Inferior parietal cortex (tissue), 1 donor: ENCODE results near the gene RMRP.
"Not testable (repeated sequence)": the region's sequence is repeated elsewhere in the genome, so short reads cannot be mapped to it uniquely, and the experiment has no call there.

Source experiments
- DNase-seq: peaks from one replicate; pipeline ENCODE4 v3.0.0-alpha.2; 2016; ENCODE audit errors: extremely low spot score

RMRP gene

DNA sequence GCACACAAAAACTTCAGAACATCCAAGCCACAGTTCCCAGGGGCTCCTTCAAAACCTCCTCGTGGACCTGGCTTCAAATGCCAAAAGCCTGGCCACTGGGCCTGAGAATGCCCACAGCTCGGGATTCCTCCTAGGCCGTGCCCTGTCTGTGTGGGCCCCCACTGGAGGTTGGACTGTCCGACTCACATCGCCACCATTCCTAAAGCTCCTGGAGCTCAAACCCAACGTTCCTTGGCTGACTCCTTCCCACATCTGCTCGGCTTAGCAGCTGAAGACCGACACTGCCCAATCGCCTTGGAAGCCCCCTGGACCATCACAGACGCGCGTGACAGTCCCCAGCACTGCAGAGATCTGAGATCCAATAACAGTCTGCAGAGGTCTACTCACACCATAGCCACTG is 14.8 kb downstream of the RMRP start:
- no peak for DNase-seq

DNA sequence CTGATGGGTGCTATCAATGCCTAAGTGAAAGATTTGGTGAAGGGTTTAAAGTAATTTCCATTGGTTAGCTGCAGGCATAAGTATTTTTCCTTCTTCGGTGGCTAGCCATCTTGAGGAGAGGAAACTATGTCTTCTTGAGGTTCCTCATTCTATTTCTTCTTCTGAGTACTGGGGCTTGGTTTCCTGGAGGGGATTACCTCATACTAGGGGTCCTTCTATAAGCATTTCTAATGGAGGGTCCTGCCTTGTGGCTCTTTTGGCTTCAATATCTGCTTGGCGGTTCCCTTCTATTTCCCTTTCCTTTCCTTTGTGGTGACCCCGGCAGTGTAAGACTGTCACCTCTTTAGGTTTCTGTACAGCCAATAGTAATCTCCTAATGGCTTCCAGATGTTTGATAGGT is 16.3 kb downstream of the RMRP start:
- DNase-seq: not testable (repeated sequence)

DNA sequence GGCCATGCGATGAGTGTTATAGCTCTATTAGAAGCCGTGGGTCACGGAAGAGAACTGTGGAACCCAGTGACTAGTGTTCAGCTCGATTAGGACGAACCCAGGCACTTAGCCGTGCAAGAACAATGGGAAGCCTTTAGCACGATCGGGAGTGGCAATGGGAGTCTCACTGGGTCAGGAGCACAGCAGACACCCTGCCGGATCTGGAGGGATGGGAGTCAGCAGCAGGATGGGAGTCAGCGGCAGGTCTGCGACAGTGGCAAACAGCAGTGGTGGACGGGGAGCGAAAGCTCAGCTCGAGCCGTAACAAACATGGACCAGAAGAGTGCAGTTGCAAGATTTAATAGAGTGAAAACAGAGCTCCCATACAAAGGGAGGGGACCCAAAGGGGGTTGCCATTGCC is 17.4 kb downstream of the RMRP start:
- DNase-seq: not testable (repeated sequence)

DNA sequence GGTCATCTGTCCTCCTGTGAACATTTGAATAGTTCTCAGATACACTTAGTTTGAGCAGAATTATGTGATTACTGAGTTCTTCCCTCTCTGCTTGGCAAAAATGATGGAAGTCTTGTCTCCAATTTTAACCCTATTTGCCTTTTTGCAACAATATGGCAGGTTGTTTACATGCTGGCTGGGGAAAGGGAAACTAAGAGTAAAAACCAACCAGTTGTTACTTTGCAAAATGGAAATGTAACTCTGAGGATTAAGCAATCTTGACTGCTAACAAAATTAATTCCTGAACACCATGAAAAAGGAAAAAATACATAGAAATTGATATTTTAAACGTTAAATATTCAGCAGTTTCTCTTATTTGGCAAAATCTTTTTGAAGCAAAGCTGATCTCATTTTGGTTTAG is 18.2 kb downstream of the RMRP start:
- no peak for DNase-seq

DNA sequence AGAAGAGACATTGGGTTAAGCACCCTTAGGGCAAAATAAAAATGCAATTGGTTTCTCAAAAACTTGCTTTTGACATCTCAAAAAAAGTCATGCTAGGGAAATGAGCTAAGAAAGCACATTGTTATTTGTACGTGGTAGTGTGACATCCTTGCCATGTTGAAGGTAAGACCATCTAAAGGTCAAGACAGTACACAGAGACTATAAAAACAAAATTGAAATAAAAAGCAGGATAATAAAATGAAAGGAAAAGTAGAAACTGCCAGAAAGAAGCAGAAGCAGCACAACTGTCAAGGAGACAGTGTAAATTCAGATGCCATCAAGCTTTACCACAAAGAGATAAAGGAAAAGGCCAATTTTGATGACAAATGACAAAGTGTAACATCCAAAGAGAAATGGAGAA is 18.6 kb downstream of the RMRP start:
- not testable (repeated sequence) for DNase-seq

DNA sequence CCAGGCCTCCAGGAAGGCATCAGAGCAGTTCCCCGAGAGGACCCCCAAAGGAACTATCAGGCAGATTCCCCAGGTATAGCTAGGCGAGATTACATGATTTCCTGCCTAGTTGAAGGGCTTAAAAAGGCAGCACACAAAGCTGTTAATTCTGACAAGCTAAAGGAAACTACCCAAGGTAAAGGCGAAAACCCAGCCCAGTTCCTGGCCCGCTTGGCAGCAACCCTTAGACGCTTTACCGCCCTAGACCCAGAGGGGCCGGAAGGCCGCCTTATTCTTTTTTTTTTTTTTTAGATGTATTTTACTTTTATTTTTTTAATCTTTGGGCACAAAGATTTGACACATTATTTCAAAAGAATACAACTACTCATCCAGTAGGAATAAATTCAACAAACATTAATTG is 19.1 kb downstream of the RMRP start:
- DNase-seq: not testable (repeated sequence)

DNA sequence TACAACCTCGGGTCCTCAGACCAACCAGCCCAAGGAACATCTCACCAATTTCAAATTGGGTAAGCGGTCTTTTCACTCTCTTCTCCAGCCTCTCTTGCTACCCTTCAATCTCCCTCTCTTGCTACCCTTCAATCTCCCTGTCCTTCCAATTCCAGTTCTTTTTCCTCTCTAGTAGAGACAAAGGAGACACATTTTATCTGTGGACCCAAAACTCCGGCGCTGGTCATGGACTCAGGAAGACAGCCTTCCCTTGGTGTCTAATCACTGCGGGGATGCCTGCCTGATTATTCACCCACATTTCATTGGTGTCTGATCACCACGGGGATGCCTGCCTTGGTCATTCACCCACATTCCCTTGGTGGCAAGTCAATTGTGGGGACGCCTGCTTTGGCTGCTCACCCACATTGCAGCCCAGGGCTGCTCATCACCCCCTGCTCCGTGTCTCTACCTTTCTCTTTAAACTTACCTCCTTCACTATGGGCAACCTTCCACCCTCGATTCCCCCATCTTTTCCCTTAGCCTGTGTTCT is 20.3 kb downstream of the RMRP start:
- not testable (repeated sequence) for DNase-seq

DNA sequence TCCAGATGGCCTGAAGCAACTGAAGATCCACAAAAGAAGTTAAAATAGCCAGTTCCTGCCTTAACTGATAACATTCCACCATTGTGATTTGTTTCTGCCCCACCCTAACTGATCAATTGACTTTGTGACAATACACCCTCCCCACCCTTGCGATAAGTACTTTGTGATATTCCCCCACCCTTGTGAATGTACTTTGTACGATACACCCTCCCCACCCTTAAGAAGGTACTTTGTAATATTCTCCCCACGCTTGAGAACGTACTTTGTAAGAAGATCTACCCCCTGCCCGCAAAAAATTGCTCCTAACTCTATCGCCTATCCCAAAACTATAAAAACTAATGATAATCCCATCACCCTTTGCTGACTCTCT is 21.0 kb downstream of the RMRP start:
- not testable (repeated sequence) for DNase-seq

GRCh38 chr9:35636135-35636876 is 21.5 kb downstream of the RMRP start:
- DNase-seq: no peak

DNA sequence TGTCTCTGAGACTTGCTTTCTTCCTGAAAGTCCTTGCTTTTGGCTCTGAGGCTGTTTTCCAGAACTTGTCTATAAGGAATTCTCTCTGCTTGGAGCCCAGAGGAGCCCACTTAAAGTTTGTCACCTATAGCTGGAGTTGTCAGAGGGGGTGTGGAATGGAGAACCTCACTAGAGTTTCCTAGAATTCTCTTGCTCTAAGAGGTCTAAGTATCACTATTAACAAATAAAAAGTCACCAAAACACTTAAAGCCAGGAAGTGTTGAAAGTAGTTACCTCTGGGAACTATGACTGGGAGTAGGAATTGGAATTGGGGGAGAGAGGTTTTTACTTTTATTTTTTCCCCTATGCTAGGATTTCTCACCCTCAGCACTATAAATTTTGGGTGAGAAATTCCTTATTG is 22.1 kb downstream of the RMRP start:
- DNase-seq: no peak

- DNase-seq: no peak
Observed at GRCh38 chr9:35629597-35629996, 28.2 kb downstream of the RMRP start.

- no peak for DNase-seq
Observed at GRCh38 chr9:35628389-35628991, 29.3 kb downstream of the RMRP start.

DNA sequence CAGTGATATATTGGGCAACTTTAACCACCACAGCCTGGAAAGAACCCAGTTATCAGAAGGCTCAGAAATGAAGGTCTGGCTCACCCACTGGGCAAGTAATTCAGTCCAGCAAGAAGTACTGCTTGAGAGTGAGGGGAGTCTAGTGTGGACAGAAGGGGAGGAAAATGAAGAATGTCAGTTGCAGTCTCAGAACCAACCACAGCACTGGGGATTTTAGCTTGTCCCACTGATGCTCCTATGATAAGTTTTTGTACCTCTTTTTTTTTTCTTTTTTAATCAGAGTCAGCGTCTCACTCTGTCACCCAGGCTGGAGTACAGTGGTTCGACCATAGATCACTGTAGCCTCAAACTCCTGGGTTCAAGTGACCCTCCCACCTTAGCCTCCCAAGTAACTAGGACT is 30.2 kb downstream of the RMRP start:
- DNase-seq: no peak

DNA sequence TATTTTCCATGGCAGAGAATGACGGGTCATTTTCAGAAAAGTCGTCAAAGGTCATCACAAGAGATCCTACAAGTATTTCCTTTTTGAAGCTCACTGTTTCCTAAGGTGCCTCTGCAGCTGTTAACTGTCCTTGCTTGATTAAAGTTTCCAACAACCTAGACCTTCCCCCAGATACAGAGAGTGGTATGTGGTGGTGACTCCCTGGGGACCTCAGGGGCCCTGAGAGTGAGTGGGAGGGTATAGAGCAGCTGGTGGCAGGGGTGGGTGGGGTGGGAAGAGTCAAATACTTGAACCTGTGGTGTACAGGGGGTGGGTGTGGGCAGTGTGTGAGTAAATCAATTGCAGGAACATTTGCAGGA is 38.0 kb downstream of the RMRP start:
- DNase-seq: no peak

DNA sequence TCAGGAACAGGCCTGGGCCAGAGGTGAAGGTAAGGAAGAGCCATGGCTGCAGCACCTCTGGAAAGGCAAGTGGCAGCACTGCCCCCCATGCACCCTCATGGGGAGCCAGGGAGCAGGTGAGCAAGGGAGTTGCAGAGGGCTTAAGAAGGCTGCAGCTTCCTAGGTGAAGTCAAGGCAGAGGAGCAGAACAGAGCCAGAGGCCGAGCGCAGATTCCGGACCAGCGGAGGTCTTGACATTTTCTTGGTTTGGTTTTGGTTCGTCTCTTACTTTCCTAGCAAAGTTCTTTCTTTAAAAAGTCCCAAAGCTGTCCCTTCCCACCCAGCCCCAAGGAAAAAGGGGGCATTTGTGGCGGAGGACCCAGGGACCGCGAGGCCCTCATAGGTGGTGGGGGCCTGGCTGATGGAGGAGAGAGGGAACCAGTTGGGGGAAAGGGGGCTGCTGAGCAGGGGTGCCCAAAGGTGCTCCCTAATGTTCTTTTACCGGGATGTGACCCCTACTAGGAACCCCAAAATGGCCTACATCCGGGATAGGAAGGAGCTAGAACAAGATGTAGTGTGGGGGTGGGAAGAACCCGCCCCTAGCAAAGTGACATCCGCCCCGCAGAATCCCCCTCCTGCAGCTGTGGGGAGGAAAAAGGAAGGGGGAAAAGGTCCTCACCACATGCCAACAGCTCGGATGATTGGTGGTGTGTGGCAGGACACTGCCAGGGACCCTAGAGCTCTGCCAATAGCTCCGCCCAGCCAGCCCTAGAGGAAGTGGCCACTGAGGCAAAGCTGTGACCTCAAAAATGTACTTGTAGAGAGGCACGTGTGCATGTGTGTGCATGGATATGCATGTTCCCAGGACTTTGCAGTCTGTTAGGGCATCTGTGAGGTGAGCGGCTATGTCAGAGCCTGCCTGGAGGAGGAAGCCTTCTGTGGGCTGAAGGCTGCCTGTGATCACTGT is 38.7 kb downstream of the RMRP start:
- no peak for DNase-seq

DNA sequence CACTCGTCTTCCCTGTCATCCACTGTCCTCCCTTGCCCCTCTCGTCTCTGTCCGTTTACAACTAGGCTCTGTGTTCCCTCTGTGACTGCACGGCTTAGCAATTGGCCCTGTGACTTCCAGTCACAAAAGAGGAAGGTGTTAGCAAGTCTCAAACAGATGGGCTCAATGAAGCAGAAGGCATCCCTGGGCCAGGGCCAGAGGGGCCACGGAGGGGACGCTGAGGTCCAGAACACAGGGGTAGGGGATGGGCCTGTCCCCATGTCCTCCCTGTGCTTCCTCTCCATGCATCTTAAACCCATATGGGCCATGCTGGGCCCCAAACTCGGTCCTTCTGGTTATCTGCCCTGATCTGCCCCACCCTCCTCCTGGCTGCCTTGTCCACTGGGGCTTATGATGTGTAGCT is 39.5 kb downstream of the RMRP start, which contains the start of gene CD72:
Gene CD72 (minus strand): TSS at position 89 of the 403 bp plus-strand sequence. CDS start 110 bp downstream, outside the sequence.
- DNase-seq: no peak

- DNase-seq: no peak
Observed at GRCh38 chr9:35617548-35617947, 40.3 kb downstream of the RMRP start.

GRCh38 chr9:35616681-35617459 is 40.9 kb downstream of the RMRP start:
- no peak for DNase-seq

DNA sequence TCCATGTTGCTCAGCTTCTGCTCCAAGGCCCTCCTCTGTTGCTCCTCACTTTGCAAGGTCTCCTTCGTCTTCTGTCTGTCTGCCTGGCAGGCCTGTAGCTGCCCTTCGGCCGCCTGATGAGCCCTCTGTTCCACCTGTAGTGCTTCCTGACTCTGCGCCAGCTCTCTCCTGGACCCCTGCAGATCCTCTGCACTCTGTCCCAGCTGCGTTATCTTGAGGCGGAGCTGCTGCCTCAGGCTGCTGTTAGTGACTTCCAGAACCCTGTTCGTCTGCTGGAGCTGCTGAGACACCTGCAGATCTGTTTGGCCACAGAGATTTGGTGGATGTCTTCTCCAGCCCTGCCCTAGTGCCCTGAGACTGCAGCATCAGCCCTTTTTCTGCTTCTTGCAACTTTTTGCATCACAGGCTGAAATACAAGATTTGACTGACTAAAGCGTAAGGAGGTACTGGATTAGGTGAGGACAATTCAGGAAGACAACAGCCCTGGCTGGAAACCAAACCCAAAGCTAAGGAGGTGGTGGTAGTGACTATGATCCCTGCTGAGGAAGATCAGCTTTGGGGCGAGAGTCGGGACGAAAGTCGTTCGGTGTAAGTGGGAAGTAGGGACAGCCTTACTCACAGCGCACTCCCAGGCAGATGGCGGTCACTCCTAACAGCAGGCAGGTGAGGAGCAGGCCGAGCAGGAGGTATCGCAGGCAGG is 41.7 kb downstream of the RMRP start:
- no peak for DNase-seq

DNA sequence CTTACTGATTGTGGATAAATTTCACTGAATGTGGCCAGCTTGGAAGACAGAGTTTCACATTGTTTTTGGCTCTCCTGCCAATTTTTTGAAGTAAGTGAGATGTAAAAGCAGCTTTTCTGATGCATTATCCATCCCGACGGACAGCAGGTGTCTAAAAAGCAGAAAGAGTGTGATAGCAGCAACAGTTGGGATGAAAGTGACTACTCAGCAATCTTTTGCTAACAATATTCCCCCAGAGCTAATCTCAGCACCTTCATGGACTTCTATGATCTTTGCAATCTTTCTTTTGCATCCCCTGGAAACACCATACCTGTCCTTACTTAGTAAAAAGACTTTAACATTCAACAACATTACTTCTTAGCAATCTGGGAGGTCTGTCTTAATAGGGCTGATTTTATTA is 45.0 kb downstream of the RMRP start:
- DNase-seq: no peak

DNA sequence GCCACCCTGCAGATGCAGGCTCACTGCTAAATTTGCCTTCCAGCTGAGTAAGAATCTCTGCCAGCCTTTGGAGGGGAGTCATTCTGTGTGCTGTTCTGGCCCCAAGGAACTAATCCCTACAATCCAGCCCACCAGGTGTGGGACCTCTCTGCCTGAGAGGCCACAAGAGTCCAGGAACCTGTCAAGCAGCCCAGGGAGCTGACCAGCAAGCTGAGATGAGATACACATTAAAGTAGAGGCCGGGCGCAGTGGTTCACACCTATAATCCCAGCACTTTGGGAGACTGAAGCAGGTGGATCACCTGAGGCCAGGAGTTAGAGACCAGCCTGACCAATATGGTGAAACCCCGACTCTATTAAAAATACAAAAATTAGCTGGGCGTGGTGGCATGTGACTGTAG is 45.8 kb downstream of the RMRP start:
- DNase-seq: not testable (repeated sequence)
